SK-N-SH treated with all-trans-retinoic acid at 6 μM for 48 hours (cell line): ENCODE measurements around the gene HMGXB4.

Source experiments
- ATAC-seq: fragments of 200-7000 bp; cut with Tn5 transposase; 3 replicates; pipeline ENCODE4 v1.9.1; 2020; ENCODE audit warnings: mild to moderate bottlenecking, moderate library complexity
- ARNTL ChIP-seq: fragments of 450-650 bp; formaldehyde crosslinking; IDR thresholded peaks from 2 replicates; pipeline ENCODE4 v1.5.0; 2020; ENCODE audit warnings: low read depth, mild to moderate bottlenecking, moderate library complexity, borderline replicate concordance
- BACH2 ChIP-seq: fragments of 250-450 bp; sonication (Bioruptor Pico); IDR thresholded peaks from 2 replicates; pipeline ENCODE4 v1.9.0; 2021; ENCODE audit warnings: mild to moderate bottlenecking, borderline replicate concordance
- ESRRG ChIP-seq: fragments of 250-450 bp; sonication (Bioruptor Pico); IDR thresholded peaks from 2 replicates; pipeline ENCODE4 v1.6.1; 2021; ENCODE audit warnings: mild to moderate bottlenecking
- GLIS3 ChIP-seq: fragments of 250-450 bp; sonication (Bioruptor Pico); IDR thresholded peaks from 2 replicates; pipeline ENCODE4 v1.5.0; 2020; ENCODE audit warnings: mild to moderate bottlenecking, moderate library complexity
- ISL1 ChIP-seq: fragments of 250-450 bp; sonication (Bioruptor Pico); IDR thresholded peaks from 2 replicates; pipeline ENCODE4 v2.1.2; 2022; ENCODE audit warnings: mild to moderate bottlenecking, moderate library complexity
- PPARA ChIP-seq: fragments of 250-450 bp; sonication (Bioruptor Pico); IDR thresholded peaks from 2 replicates; pipeline ENCODE4 v1.5.0; 2020; ENCODE audit warnings: mild to moderate bottlenecking, borderline replicate concordance
- RARB ChIP-seq: fragments of 250-450 bp; sonication (Bioruptor Pico); IDR thresholded peaks from 2 replicates; pipeline ENCODE4 v1.8.0; 2021; ENCODE audit warnings: mild to moderate bottlenecking, moderate library complexity
- SNAI2 ChIP-seq: fragments of 250-450 bp; sonication (Bioruptor Pico); IDR thresholded peaks from 2 replicates; pipeline ENCODE4 v1.5.0; 2020; ENCODE audit warnings: mild to moderate bottlenecking, moderate library complexity
- TOX ChIP-seq: fragments of 250-450 bp; sonication (Bioruptor Pico); IDR thresholded peaks from 2 replicates; pipeline ENCODE4 v1.8.0; 2021; ENCODE audit warnings: mild to moderate bottlenecking, moderate library complexity, borderline replicate concordance
- ZC3H10 ChIP-seq: fragments of 250-450 bp; sonication (Bioruptor Pico); IDR thresholded peaks from 2 replicates; pipeline ENCODE4 v1.5.1; 2021; ENCODE audit warnings: mild to moderate bottlenecking, moderate library complexity
- ZFP3 ChIP-seq: fragments of 250-450 bp; sonication (Bioruptor Pico); IDR thresholded peaks from 2 replicates; pipeline ENCODE4 v1.5.0; 2020; ENCODE audit warnings: mild to moderate bottlenecking, moderate library complexity
- ZFP30 ChIP-seq: fragments of 450-650 bp; formaldehyde crosslinking; IDR thresholded peaks from 2 replicates; pipeline ENCODE4 v1.5.0; 2022; ENCODE audit warnings: mild to moderate bottlenecking, moderate library complexity
- ZNF565 ChIP-seq: fragments of 450-650 bp; formaldehyde crosslinking; conservative IDR thresholded peaks from 2 replicates; pipeline ENCODE4 v1.5.0; 2020; ENCODE audit warnings: low read depth, mild to moderate bottlenecking, moderate library complexity
- ZNF70 ChIP-seq: fragments of 450-650 bp; formaldehyde crosslinking; IDR thresholded peaks from 2 replicates; pipeline ENCODE4 v1.5.0; 2020; ENCODE audit warnings: mild to moderate bottlenecking, moderate library complexity
- ZNF8 ChIP-seq: fragments of 450-650 bp; formaldehyde crosslinking; IDR thresholded peaks from 2 replicates; pipeline ENCODE4 v1.5.0; 2020; ENCODE audit warnings: mild to moderate bottlenecking, moderate library complexity
- TF ChIP-seq, protein P1 (sequence below): fragments of 250-450 bp; sonication (Bioruptor Pico); IDR thresholded peaks from 2 replicates; pipeline ENCODE4 v1.8.0; 2020; ENCODE audit warnings: mild to moderate bottlenecking, moderate library complexity, borderline replicate concordance
- TF ChIP-seq, protein P2 (sequence below): fragments of 250-450 bp; sonication (Bioruptor Pico); IDR thresholded peaks from 2 replicates; pipeline ENCODE4 v1.5.0; 2020; ENCODE audit warnings: mild to moderate bottlenecking, moderate library complexity
- TF ChIP-seq, protein P3 (sequence below): fragments of 250-450 bp; sonication (Bioruptor Pico); IDR thresholded peaks from 2 replicates; pipeline ENCODE4 v1.5.1; 2020; ENCODE audit warnings: low read depth, mild to moderate bottlenecking, moderate library complexity
- TF ChIP-seq, protein P4 (sequence below): fragments of 250-450 bp; sonication (Bioruptor Pico); IDR thresholded peaks from 2 replicates; pipeline ENCODE4 v1.5.1; 2021; ENCODE audit warnings: mild to moderate bottlenecking, moderate library complexity

The HMGXB4 gene

DNA sequence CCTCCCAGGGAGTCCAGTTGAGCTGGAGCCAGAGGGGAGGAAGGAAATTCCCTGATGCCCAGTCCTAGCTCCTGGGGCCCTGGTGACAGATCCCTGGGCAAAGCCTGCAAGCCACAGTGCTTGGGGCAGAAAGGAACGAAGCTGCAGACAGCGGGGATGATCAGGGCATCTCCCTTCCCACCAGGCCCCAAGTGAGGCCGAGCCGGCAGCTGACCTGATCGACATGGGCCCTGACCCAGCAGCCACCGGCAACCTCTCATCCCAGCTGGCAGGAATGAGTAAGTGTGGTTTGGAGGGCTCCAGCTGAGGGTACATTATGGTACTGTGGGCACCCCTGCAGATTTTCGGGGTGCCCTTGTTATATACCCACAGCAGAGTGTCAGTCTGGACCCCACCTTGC, 75.9 kb downstream of the HMGXB4 start:
- no peak for TF ChIP-seq ARNTL (CRISPR knock-in tag)
- no peak for TF ChIP-seq GLIS3 (CRISPR knock-in tag)
- TF ChIP-seq ESRRG (CRISPR knock-in tag) = no peak
- TF ChIP-seq, protein P1, sequence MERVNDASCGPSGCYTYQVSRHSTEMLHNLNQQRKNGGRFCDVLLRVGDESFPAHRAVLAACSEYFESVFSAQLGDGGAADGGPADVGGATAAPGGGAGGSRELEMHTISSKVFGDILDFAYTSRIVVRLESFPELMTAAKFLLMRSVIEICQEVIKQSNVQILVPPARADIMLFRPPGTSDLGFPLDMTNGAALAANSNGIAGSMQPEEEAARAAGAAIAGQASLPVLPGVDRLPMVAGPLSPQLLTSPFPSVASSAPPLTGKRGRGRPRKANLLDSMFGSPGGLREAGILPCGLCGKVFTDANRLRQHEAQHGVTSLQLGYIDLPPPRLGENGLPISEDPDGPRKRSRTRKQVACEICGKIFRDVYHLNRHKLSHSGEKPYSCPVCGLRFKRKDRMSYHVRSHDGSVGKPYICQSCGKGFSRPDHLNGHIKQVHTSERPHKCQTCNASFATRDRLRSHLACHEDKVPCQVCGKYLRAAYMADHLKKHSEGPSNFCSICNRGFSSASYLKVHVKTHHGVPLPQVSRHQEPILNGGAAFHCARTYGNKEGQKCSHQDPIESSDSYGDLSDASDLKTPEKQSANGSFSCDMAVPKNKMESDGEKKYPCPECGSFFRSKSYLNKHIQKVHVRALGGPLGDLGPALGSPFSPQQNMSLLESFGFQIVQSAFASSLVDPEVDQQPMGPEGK = no peak
- TF ChIP-seq, protein P2, sequence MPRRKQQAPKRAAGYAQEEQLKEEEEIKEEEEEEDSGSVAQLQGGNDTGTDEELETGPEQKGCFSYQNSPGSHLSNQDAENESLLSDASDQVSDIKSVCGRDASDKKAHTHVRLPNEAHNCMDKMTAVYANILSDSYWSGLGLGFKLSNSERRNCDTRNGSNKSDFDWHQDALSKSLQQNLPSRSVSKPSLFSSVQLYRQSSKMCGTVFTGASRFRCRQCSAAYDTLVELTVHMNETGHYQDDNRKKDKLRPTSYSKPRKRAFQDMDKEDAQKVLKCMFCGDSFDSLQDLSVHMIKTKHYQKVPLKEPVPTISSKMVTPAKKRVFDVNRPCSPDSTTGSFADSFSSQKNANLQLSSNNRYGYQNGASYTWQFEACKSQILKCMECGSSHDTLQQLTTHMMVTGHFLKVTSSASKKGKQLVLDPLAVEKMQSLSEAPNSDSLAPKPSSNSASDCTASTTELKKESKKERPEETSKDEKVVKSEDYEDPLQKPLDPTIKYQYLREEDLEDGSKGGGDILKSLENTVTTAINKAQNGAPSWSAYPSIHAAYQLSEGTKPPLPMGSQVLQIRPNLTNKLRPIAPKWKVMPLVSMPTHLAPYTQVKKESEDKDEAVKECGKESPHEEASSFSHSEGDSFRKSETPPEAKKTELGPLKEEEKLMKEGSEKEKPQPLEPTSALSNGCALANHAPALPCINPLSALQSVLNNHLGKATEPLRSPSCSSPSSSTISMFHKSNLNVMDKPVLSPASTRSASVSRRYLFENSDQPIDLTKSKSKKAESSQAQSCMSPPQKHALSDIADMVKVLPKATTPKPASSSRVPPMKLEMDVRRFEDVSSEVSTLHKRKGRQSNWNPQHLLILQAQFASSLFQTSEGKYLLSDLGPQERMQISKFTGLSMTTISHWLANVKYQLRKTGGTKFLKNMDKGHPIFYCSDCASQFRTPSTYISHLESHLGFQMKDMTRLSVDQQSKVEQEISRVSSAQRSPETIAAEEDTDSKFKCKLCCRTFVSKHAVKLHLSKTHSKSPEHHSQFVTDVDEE = no peak
- no peak for ATAC-seq

DNA sequence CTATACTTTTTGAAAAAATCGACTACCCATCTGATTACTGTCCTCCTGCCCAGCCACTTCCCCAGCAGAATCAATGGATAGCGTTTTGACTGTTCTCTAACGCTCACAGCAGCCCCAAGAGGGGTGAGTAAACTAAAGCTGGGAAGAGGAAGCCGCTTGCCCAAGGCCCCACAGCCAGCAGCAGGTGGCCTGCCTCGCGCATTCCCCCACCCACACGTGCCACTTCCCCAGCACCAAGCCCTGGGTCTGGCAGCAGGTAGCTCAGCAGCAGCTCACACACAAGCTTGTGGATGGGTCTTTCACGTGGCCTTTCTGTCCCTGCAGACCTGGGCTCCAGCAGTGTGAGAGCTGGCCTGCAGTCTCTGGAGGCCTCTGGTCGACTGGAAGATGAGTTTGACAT, 76.7 kb downstream of the HMGXB4 start:
- no peak for TF ChIP-seq ISL1 (CRISPR knock-in tag)
- no peak for ATAC-seq

DNA sequence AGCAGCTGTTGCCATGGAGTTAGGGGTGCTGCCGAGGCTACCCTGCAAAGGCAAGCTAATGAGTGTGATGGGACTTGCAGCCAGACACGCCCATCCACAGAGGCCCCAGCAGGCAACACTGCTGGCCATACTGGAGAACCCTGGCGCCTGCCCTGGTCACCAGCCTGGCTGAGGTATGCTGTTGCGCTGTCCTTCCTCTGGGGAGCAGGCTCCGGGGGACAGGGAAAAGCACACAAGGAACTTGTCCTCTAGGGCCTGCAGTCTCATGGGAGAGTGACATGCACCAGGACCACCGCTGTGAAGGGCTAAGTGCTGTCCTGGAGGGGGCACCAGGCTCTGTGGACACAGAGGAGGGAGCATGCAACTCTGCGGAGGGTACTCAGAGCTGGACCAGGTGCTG, 78.2 kb downstream of the HMGXB4 start:
- TF ChIP-seq ZFP30 (CRISPR knock-in tag) = no peak
- TF ChIP-seq ISL1 (CRISPR knock-in tag) = no peak
- no peak for TF ChIP-seq SNAI2 (CRISPR knock-in tag)
- TF ChIP-seq ZNF565 (CRISPR knock-in tag) = no peak
- no peak for TF ChIP-seq BACH2
- TF ChIP-seq ZNF70 (CRISPR knock-in tag) = 0 out of 2 replicates have a peak, but pooled peaks have one; percentile 15

DNA sequence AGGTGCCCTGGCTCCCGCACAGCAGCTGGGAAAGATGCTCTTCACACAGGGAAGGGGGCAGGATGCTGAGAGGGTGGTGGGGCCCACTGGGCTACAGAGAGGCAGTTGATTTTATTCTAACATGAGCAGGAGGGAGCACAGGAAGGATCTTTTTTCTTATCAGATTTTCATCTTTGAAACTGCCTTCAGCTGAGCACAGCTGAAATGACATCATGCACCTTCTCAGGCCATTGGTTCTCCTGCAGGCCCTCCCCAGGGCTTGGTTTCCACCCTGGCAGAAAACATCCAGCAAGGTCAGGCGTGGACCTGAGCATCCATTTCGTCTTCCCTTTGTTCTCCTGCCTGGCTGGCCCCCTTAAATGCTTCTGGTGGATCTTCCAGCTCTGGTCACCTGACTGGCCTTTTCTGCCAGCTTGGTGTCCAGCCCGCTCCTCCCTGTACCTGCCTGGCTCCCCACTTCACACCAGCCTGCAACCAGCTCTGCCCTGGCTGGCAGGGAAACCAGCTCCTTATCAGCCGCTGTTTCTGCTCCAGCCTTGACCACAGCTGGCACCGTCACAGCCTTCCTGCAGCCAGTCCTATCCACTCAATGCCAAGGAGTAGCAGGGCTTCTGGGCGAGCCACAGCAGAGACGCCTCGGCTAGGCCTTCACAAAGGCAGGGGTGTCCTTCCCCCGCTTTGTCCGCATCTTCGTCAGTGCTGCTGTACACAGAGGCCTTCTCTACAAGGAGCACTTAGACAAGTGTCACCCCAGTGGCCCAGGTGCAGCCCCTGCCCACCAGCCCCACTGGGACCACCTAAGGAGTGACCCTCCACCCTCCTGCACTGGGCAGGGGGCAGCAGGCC, 78.9 kb downstream of the HMGXB4 start:
- no peak for TF ChIP-seq ZFP30 (CRISPR knock-in tag)
- TF ChIP-seq, protein P2 = no peak
- no peak for TF ChIP-seq ZNF70 (CRISPR knock-in tag)
- no peak for TF ChIP-seq RARB (CRISPR knock-in tag)
- no peak for TF ChIP-seq TOX (CRISPR knock-in tag)
- TF ChIP-seq GLIS3 (CRISPR knock-in tag) = no peak
- TF ChIP-seq, protein P1 = no peak
- no peak for TF ChIP-seq ZNF8
- TF ChIP-seq SNAI2 (CRISPR knock-in tag) = no peak
- no peak for TF ChIP-seq BACH2
- TF ChIP-seq, protein P3, sequence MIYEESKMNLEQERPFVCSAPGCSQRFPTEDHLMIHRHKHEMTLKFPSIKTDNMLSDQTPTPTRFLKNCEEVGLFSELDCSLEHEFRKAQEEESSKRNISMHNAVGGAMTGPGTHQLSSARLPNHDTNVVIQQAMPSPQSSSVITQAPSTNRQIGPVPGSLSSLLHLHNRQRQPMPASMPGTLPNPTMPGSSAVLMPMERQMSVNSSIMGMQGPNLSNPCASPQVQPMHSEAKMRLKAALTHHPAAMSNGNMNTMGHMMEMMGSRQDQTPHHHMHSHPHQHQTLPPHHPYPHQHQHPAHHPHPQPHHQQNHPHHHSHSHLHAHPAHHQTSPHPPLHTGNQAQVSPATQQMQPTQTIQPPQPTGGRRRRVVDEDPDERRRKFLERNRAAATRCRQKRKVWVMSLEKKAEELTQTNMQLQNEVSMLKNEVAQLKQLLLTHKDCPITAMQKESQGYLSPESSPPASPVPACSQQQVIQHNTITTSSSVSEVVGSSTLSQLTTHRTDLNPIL (CRISPR knock-in tag) = no peak
- TF ChIP-seq ARNTL (CRISPR knock-in tag) = no peak
- no peak for TF ChIP-seq ZFP3
- no peak for TF ChIP-seq PPARA (CRISPR knock-in tag)
- no peak for TF ChIP-seq ZC3H10 (CRISPR knock-in tag)
- TF ChIP-seq, protein P4, sequence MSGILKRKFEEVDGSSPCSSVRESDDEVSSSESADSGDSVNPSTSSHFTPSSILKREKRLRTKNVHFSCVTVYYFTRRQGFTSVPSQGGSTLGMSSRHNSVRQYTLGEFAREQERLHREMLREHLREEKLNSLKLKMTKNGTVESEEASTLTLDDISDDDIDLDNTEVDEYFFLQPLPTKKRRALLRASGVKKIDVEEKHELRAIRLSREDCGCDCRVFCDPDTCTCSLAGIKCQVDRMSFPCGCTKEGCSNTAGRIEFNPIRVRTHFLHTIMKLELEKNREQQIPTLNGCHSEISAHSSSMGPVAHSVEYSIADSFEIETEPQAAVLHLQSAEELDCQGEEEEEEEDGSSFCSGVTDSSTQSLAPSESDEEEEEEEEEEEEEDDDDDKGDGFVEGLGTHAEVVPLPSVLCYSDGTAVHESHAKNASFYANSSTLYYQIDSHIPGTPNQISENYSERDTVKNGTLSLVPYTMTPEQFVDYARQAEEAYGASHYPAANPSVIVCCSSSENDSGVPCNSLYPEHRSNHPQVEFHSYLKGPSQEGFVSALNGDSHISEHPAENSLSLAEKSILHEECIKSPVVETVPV (CRISPR knock-in tag) = no peak
- ATAC-seq = peak; percentile 30

More for the DNA sequence above, 78.2 kb downstream of the HMGXB4 start:
- ATAC-seq = peak; percentile 30
